CD4-positive, alpha-beta T cell treated with Interleukin-12 subunit alpha and Interleukin-12 subunit beta, for 1 hour (primary cell): ENCODE data around the gene CRADD.
"Not testable (repeated sequence)": the region's sequence is repeated elsewhere in the genome, so short reads cannot be mapped to it uniquely, and the experiment has no call there.

ENCODE experiments used
- DNase-seq: peaks from one replicate; pipeline ENCODE4 v3.0.0-alpha.2; 2020

Gene CRADD

DNA sequence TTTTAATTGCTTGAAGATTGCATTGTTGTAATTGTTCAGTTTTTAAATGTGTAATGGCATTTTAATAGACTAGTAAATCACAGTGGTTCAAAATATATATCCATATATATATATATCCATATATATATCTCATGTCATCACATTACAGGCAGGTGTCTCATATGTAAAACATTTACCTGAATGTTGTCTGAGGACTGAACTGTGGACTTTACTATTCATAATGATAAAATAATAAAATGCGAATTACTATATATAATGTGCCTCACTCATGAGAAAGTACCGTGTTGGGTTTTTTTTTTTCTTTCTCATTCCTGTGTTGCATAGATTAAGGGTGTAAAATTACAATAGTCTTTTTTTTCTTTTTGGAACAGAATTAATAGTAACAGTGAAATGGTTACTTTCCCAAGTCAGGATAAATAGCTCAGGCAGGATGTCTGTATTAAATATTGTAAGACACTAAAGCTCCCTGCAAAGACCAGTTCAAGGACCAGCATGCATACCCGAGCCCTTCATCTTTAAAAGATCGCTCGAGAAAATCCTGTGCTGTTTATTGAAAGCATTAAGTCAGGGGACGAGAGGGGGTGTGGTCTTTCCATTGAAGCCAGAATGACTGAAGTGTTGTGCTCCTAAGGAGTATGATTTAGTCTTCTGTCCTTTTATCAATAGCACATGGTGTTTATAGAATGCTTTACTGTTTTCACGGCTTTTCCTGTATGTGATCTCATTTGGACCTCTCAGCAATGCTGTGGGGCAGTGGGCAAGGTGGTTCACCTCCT, 173.5 kb downstream of the CRADD start:
- no peak for DNase-seq

DNA sequence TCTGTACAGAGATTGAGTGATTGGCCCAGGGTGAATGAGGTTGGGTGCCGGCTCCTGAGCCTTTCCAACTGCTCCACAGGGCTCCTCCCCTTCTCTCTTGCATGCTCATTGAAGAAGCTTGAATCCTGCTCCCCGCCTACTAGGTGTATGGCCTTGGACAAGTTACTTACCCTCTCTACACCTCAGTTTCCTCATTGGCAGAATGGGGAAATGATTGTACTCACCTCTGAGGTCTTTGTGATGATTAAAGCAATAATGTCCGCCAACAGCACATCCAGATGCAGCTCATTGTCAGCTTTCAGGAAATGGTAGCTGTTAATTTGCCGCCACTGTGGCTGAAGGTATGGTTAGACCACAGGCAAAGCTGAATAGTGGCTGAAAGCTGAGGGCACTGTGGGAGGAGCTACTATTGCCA, 174.1 kb downstream of the CRADD start:
- peak; percentile 20 for DNase-seq

DNA sequence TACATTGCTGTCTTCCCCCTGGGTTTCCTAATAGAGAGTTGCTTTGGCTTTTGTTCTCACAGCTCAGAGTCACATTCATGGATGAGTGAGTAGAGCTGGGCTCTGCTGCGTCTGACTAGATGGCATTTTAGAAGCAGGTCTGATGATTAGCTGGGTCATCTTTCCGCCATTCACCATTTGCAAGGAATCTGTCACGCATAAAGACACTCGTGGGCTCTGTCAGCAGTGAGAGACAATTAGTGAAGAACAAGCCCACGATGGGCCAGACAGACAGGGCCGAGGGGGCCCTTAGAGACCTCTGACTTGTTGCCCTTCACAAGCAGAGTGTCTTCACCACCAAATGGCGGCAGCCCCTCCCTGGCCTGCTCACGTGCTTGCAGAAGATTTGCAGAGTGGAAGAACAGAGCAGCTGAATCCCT, 175.0 kb downstream of the CRADD start:
- no peak for DNase-seq

DNA sequence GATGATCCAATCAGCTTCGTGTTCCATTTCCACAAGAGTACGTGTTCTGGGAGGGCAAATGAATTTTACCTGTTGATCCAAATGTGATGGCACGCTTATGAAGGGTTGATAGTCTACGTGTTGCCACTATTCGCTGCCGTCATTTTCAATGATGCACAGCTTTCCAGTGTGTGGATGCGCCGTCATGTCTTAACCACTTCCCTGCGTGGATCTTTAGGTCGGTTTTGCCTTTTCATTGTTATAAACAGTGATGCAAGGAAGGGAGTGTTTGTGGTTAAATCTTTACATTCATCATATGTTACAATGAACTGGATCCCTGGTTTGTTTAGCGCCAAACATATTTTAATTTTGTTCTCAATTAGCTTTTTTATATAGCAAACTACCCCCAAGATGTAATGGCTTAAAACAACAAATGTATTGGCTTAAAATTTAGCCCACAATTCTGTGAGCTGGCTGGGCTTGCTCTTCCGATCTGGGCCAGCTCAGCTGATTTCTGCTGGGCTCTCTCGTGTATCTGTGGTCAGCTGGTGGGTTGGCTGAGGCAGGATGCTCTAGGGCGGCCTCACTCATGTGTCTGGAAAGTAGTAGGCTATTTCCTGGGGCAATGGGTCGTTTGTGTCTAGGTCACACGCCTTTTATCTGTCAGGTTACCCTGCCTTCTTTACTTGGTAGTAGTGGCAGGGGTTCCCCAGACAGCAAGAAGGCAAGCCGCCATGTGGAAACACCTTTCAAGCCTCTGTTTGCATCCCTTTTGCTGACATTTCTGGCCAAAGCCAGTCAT, 176.7 kb downstream of the CRADD start:
- no peak for DNase-seq

DNA sequence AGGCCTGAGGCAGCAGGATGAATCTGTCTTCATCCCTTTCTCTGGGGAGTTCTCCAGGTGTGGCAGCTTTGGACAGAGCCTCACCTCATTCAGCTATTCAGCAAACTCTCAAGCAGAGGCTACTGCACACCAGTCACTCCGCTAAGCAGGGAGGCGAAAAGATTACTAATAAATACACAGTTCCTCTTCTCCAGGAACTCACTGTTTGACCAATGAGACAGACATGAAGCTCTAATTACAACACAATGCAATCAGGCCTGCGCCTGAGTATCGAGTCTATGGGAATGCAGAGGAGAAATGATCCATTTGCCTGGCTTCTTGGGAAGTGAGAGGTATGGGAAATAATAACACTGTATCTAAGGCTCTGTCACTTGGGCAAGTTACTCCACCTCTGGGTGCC, 178.1 kb downstream of the CRADD start:
- no peak for DNase-seq

DNA sequence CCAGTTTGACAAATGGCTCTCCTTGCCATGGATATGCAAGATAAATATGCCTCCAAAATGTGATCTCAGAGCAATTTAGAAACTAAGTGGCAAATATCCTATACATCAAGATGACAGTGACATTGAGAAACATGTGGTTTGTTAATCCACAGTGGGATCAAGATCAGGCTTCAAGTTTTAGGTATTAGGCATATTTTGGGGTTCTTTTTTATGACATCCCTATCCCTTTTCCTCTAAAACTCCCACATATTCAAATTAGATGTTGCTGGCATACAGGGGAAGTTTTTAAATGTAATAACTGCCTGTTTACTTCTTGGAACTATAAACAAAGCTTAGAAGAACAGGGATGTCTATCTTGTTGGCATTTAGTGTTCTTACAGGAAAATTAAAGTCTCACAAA, 179.4 kb downstream of the CRADD start:
- no peak for DNase-seq

DNA sequence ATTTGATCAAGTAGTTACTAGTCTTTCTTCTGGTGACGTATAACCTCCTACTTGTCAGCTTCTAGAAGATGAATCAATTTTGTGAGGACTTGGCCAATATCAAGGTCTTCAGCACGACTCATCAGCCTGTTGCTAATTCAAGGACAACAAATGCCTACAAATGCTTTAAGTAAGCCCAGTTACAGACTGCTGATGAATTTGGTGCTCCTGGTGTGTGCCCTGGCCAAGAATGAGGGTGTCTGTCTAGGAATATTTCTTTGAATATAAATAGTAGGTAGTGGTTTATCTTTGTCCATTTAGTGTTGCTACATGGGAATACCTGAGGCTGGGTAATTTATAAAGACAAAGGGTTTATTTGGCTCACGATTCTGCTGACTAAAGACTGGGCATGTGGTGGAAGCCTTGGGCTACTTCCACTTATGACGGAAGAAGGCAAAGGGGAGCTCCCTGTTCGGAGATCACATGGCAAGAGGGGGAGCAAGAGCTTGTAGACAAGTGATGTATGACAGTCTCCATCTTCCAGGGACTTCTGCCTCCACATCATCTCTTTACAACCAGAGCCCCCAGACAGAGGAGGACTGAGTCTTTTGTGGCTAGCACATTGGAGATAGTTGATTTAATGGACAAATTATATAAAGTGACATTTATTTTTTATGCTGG, 180.2 kb downstream of the CRADD start:
- DNase-seq: no peak

DNA sequence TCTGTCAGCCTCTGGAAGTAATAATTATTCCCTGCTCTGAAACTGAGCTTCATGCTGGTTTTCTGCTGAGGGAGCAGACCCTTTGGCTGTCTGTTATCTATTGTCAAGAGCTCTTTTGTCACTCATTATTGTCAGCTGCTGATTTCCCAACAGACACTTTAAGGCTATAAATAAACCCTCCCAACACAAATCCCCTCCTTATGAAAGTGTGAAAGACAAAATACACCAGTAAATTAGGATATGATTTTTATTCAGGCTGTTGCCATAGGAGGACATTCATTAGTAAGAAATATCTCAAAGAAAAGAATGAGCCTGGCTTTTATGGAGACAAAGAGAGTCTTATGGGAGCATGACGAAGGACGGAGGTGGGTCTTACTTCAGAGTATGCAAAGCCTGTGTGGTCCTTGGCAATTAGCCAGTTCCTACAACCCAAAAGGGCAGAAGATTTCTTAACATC, 180.8 kb downstream of the CRADD start:
- DNase-seq: no peak

DNA sequence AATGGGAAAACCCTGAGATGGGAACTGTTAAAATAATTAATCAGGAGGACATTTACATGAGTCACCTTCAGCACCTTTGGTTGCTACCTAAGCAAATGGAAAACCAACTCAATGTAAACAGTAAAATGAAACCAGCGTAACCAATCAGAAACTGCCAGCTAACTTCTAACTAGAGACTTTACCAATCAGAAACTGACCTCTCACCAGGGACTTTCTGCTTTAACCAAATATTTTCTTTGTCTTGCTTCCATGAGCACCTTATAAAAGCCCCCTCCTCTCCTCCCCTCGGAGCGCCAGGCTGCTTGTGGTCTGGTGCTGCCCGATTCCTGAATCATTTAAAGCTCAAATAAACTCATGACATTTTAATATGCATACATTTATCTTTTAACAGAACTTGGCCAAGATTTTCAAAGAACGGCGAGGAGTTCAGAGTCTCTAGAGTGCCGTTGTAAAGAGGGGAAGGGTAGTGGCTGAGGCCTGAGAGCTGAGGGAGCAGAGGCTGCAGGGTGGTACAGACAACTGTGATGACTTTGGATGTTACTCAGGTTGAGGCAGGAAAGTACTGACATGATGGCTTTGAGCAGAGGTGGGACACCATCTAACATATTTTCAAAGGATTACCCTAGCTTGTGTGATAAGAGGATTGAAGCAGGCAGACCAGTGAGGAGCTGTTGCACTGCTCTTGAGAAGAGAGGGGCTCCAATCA, 183.6 kb downstream of the CRADD start:
- no peak for DNase-seq

DNA sequence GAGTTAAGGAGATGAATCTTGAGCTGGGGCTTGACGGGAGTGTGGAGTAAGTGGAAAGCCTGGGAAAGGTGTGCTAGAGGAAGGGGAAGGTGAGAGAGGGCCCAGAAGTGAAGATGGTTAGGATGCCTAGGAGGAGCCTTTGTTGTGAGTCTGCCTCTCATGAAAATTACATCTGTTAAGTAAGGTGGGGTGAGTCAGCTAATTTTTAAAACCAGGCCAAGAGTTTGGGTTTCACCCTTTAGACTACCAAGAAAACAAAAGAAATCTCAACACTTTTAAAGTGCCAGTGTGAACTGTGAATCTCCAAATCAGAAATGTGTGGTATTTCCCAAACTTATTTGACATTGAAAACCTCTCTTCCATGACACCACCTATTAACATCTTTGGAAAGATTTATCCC, 185.2 kb downstream of the CRADD start:
- DNase-seq: no peak

DNA sequence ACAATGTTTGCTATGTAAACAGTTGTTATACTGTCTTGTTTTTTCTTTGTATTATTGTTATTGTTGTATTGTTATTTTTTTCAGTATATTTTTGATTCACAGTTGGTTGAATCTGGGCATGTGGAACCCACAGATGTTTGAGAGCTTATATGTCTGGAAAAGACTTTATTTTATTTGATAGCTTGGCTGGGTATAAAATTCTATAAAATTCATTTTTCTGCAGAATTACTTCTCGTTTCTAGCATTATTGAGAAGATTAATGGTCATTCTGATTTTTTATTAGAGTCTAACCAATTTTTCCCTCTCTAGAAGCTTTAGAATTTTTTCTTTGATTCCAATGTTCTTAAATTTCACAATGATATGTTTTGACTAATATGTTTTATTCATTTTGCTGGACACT, 188.6 kb downstream of the CRADD start:
- no peak for DNase-seq

DNA sequence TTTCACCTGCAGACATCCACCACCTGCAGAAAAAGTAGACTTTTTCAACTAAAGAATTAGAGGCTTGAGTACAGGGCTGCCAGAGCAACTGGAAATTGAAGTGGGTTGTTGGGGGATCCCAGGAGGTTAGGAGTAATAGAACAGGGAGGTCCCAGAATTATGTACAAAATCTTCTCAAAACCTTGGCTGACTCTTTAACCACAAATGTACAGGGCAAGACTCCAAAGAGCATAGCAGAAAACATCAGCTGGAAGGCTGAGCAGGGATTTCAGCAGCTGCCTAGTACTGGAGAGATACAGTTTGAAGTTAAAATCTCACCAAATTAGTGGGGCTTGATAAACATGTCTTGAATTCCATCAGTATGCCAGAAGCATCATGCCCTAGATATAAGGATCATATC, 191.6 kb downstream of the CRADD start:
- no peak for DNase-seq

DNA sequence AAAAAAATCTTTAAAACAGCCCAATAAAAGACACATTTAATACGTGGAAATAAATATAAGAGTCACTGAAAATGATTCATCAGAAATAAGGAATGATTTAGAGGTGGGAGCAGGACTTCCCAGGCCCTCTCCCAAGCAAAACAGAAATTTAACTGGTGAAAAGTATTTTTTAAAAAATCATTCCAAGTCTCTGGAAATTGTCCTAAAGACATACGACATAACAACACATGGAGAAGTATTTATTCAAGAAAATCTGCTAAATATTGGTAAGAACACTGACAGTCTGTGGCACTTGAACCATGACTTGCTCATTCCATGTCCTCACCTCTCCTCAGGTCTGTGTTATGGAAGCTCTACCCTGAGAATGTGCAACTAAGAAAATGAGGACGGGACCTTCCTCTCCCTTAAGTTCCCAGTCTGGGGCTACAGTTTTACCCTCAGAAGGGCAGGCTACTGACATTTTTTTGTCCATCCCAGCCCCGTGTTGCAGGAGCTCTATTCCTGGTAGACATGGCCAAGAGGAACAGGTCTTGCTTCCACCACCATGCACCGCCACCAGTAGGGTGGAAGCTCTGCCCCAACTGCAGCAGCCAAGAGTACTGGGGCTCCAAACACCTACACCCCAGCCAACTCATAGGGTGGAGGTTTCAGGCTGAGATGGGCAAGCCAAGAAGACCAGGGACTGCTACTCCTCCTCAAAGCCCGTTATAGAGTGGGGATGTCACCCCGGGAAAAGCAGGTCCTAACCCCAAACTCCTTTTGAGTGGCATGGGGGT, 193.0 kb downstream of the CRADD start:
- no peak for DNase-seq

DNA sequence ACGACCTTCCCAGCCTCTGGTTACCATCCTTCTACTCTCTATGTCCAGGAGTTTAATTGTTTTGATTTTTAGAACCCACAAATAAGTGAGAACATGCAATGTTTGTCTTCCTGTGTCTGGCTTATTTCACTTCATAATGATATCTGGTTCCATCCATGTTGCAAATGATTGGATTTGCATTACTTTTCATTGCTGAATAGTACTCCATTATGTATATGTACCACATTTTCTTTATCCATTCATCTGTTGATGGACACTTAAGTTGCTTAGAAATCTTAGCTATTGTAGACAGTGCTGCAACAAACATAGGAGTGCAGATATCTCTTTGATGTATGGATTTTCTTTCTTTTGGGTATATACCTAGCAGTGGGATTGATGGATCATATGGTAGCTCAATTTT, 194.4 kb downstream of the CRADD start:
- DNase-seq: not testable (repeated sequence)

DNA sequence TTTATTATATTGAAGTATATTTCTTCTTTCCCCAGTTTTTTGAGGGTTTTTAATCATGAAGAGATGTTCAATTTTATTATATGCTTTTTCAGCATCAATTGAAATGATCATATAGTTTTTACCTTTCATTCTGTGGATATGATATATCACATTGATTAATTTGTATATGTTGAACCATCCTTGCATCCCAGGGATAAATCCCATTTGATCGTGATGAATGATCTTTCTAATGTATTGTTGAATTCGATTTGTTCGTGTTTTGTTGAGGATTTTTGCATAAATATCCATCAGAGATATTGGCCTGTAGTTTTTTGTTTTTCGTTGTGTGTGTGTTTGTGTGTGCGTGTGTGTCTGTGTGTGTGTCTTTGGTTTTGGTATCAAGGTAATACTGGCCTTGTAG, 196.4 kb downstream of the CRADD start:
- DNase-seq: no peak

DNA sequence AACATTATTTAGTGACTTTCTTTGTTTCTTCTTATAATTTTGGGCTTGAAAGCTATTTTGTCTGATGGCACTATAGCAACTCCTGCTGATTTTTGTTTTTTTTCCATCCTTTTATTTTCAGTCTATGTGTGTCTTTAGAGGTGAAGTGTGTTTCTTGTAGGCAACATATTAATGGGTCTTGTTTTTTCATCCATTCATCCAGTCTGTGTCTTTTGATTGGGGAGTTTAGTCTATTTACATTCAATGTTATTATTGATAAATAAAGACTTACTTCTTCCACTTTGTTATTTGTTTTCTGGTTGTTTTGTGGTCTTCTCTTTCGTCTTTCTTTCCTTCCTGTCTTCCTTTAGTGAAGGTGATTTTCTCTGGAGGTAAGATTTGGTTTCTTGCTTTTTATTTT, 198.0 kb downstream of the CRADD start:
- DNase-seq: no peak

DNA sequence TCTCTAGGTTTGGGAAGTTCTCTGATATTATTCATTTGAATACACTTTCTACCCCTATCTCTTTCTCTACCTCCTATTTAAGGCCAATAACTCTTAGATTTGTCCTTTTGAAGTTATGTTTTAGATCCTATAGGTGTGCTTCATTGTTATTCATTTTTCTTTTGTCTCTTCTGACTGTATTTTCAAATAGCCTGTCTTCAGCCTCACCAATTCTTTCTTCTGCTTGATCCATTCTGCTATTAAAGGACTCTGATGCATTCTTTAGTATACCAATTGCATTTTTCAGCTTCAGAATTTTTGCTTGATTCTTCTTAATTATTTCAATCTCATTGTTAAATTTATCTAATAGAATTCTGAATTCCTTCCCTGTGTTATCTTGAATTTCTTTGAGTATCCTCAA, 199.2 kb downstream of the CRADD start:
- no peak for DNase-seq

DNA sequence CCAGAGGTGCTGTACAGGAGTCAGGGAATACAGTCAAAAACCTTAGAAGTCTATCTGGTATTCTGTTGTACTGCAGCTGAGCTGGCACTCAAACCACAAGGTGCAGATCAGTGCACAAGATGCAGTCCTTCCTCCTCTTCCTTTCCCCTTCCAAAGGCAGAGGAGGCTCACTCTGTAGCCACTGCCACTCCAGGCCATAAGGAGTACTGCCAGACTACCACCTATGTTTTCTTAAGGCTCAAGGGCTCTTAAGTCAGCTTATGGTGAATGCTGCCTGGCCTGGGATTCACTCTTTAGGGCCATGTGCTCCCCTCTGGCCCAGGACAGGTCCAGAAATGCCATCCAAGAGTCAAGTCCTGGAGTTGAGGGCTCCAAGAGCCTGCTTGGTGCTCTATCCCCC, 200.3 kb downstream of the CRADD start:
- no peak for DNase-seq

DNA sequence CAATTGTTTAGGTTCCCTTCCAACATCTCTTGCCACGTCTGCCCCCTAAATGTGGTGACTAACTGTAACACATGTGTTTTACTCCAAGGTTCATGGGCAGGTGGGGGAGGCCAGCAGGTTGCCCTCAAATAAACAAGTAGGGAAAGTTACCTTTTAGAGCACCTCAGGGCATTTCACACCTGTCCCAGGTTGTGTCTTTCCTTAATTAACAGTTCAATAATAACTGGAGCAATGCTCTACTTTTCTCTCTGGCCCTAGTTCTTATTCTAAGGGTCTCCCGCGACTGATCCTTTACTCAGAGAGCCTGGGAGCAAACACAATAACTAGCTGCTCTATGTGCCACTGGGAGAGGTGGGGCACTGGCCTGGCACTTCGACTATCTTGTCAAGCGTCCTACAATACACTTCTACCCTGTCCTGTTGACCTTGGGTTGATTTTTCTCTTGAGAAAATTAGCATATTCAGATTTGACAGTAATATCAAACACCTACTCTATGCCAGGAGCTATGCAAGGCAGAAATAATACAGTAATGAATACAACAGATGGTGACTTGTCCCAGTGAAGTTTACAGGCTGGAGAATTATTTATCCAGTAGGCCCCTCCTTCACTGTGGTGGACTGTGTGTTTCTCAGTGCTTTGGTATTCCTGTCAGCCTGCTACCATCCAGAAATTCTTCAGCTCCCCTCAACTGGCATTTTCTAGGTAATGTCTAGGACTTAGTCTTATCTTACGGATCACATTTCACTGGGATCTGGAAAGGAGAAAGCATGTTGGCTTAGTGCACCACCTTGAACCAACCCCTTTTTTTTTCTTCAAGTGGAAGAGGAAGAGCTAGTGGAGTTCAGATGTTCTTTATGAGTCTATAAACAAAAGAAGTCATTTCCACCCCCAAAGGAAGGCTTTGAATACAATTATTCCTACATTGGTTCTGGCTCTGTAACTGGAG, 202.6 kb downstream of the CRADD start:
- no peak for DNase-seq

DNA sequence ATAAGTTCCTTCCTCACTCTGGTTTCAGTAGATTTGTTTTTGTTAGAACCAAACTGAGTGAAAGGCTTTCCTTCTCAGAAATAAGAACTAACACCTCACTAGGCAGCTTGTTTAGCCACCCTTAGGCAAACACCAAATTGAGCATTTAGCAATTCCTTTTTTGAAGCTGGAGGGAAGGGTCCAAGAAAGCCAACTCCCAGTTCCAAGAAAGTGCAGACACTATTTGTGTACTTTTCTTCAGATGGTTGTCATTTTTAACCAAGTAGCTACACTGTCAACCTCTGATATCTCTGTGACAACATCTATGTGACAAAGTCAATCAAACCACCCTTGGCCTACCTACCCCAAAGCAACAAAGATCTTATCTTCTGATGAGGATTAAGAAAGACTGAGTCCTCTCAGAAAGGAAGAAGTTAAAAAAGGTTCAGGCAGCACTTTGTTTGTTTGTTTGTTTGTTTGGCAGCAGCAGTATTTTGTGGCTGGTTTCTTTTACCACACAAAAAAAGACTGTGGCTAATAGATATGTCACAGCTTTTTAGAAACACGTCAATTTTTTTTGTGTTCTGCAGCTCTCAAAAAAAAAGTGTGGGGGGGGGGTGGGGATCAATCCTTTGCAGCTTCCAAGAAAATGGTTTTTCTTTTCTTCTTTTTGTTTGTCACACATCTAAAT, 203.8 kb downstream of the CRADD start:
- no peak for DNase-seq

DNA sequence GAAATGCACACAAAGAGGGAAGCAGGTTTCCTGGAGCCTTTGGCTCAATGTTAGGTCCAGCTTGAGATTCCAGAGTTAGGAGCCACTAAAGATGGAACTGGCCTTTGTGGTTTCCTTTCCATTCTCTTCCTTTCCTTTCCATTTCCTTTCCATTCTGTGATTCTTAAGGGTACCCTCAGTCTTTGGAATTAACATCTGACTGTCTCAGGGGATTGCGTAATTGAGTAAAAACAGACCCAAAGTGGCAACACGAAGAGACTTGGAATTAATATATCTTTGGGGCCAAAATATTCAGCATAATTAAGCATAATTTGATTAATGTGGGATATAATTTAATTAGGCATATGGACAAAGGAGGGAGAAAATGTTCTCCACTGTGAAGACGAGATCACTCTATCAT, 205.6 kb downstream of the CRADD start:
- DNase-seq: no peak
